CD14-positive monocyte (primary cell): ENCODE measurements around the gene ENO1. TPM values are rescaled to one million over a fixed set of nuclear protein-coding genes. Genes with fewer than 3 reads are reported as not detected.
A peak's percentile ranks its signal among the peaks of the same experiment; 100 is the strongest.

Source experiments
- DNase-seq, 3 donors: peaks; one replicate each; pipeline ENCODE4 v3.0.0-alpha.2; 2011 to 2022
- H2AFZ ChIP-seq: 2 replicates; pipeline ENCODE4 v1.6.0; 2012; ENCODE audit warnings: mild to moderate bottlenecking, low read depth, low read length, inconsistent platforms; ENCODE audit not compliant: insufficient read depth, poor library complexity, severe bottlenecking
- H3K27ac ChIP-seq, 2 donors: 1 replicate in 1 of 2; 2 replicates in 1 of 2; pipeline ENCODE4 v1.5.1; 2012 to 2013; ENCODE audit warnings: low read length in 2 of 2, control low read depth in 1 of 2, inconsistent platforms in 1 of 2, low read depth in 1 of 2, mild to moderate bottlenecking in 1 of 2
- H3K27me3 ChIP-seq, 2 donors: one replicate each; pipeline versions ENCODE4 v1.6.0 to v1.6.1; 2011 to 2013; ENCODE audit warnings: low read length in 2 of 2; ENCODE audit not compliant: control insufficient read depth in 2 of 2, insufficient read depth in 2 of 2
- H3K36me3 ChIP-seq, 2 donors: replicated peaks in 1 of 2; 1 replicate in 1 of 2; 2 replicates in 1 of 2; pipeline versions ENCODE4 v1.5.1 to v1.6.1; 2012 to 2013; ENCODE audit warnings: low read length in 2 of 2, control low read depth in 1 of 2, inconsistent platforms in 1 of 2, mild to moderate bottlenecking in 1 of 2; ENCODE audit not compliant: insufficient read depth in 2 of 2, control insufficient read depth in 1 of 2
- H3K4me1 ChIP-seq, 2 donors: 1 replicate in 1 of 2; 2 replicates in 1 of 2; pipeline versions ENCODE4 v1.5.1 to v1.6.1; 2012 to 2013; ENCODE audit warnings: low read length in 2 of 2, control low read depth in 1 of 2, inconsistent platforms in 1 of 2, mild to moderate bottlenecking in 1 of 2, moderate library complexity in 1 of 2; ENCODE audit not compliant: insufficient read depth in 2 of 2, control insufficient read depth in 1 of 2
- H3K4me2 ChIP-seq: replicated peaks from 2 replicates; pipeline ENCODE3; 2012; ENCODE audit warnings: low read length, moderate library complexity, mild to moderate bottlenecking; ENCODE audit not compliant: poor library complexity, severe bottlenecking; ENCODE audit errors: extremely low read depth
- H3K4me3 ChIP-seq, 3 experiments: fragments of 200-600 bp in 1 of 3; sonication (generic) in 1 of 3; replicated peaks in 1 of 3; 1 replicate in 2 of 3; 2 replicates in 1 of 3; pipeline ENCODE4 v1.5.1; 2011 to 2013; ENCODE audit warnings: low read length in 3 of 3, mild to moderate bottlenecking in 3 of 3, control low read depth in 2 of 3, low read depth in 2 of 3, inconsistent platforms in 1 of 3, moderate library complexity in 1 of 3
- H3K79me2 ChIP-seq: 2 replicates; pipeline ENCODE4 v1.6.0; 2012; ENCODE audit warnings: mild to moderate bottlenecking, control low read depth, inconsistent platforms, low read length, moderate library complexity; ENCODE audit not compliant: insufficient read depth
- H3K9ac ChIP-seq: 2 replicates; pipeline ENCODE4 v1.6.0; 2017; ENCODE audit warnings: low read length, mild to moderate bottlenecking; ENCODE audit not compliant: insufficient read depth, poor library complexity, severe bottlenecking
- H3K9me3 ChIP-seq, 2 donors: replicated peaks in 1 of 2; 1 replicate in 1 of 2; 2 replicates in 1 of 2; pipeline versions ENCODE4 v1.5.1 to v1.6.1; 2012 to 2013; ENCODE audit warnings: low read length in 2 of 2, control low read depth in 1 of 2; ENCODE audit not compliant: control insufficient read depth in 1 of 2, insufficient read depth in 1 of 2
- H4K20me1 ChIP-seq: 2 replicates; pipeline ENCODE4 v1.6.0; 2012; ENCODE audit warnings: mild to moderate bottlenecking, low read length, control low read depth, moderate library complexity; ENCODE audit not compliant: insufficient read depth
- H3K27ac Mint-ChIP-seq, 7 donors: one replicate each; pipeline ENCODE4 v1.8.0; 2020; ENCODE audit warnings: mild to moderate bottlenecking in 7 of 7, mixed read lengths in 7 of 7, moderate library complexity in 6 of 7, inconsistent platforms in 2 of 7
- H3K27me3 Mint-ChIP-seq, 3 donors: one replicate each; pipeline ENCODE4 v1.8.0; 2021 to 2022; ENCODE audit warnings: low read depth in 3 of 3, mild to moderate bottlenecking in 3 of 3, mixed read lengths in 3 of 3, moderate library complexity in 3 of 3, inconsistent platforms in 1 of 3
- H3K36me3 Mint-ChIP-seq, 2 donors: one replicate each; pipeline ENCODE4 v1.8.0; 2020; ENCODE audit warnings: mixed read lengths in 2 of 2, inconsistent platforms in 1 of 2, mild to moderate bottlenecking in 1 of 2
- H3K4me1 Mint-ChIP-seq: one replicate; pipeline ENCODE4 v1.8.0; 2020; ENCODE audit warnings: mild to moderate bottlenecking, mixed read lengths
- H3K4me3 Mint-ChIP-seq, 2 donors: one replicate each; pipeline ENCODE4 v1.8.0; 2020; ENCODE audit warnings: mild to moderate bottlenecking in 2 of 2, mixed read lengths in 2 of 2, moderate library complexity in 1 of 2
- H3K9me3 Mint-ChIP-seq, 7 donors: one replicate each; pipeline ENCODE4 v1.8.0; 2020 to 2022; ENCODE audit warnings: mixed read lengths in 7 of 7, mild to moderate bottlenecking in 6 of 7, moderate library complexity in 6 of 7, inconsistent platforms in 2 of 7
- CTCF ChIP-seq: fragments of 200-600 bp; IDR thresholded peaks from one replicate; pipeline ENCODE4 v1.8.0; 2022; ENCODE audit warnings: antibody characterized with exemption, mild to moderate bottlenecking
- WGBS: methylation state at CpG from one replicate; pipeline ENCODE4 v1.1.5; 2013; ENCODE audit warnings: missing lambda C conversion rate; ENCODE audit not compliant: insufficient coverage; 5-methylcytosine and 5-hydroxymethylcytosine counted together
- intact Hi-C, 2 donors: fragments of 100-400 bp; cut with micrococcal nuclease; formaldehyde crosslinking; loops; one replicate each; pipeline versions ENCODE4 v1.15.0 to v1.15.1; 2023
- polyA minus RNA-seq: library from RNA; depleted of rRNA, polyadenylated mRNA; stranded (reverse); fragments of >200 nt; gene quantifications from 2 replicates; pipeline ENCODE4 v1.2.3, GENCODE V29; 2012
- polyA plus RNA-seq, 3 donors: library from polyadenylated mRNA; depleted of rRNA in 1 of 3; unstranded in 2 of 3; stranded (reverse) in 1 of 3; fragments of 300-500 nt in 2 of 3; fragments of >200 nt in 1 of 3; fragmentation: Illumina TruSeq in 2 of 3; gene quantifications; 1 replicate in 2 of 3; 2 replicates in 1 of 3; pipeline ENCODE4 v1.2.3, GENCODE V29; 2012 to 2021
- total RNA-seq, 12 experiments: library from RNA in 1 of 12; stranded (reverse) in 1 of 12; fragments of 120-200 nt in 1 of 12; gene quantifications; one replicate each; pipeline ENCODE4 v1.2.4 and lab custom pipeline; 2013 to 2026; ENCODE audit warnings: mixed read lengths in 6 of 12, inconsistent platforms in 1 of 12

Gene ENO1
- total RNA-seq (2013), result 875 TPM
- 1,000 to 10,000 TPM in 2 of 3 donors, 100 to 1,000 TPM in 1; 525 to 1,573 (median 1,458) TPM for polyA plus RNA-seq
- polyA minus RNA-seq, result 510 and 827 TPM in 2 replicates
- 325 to 1,521 (median 672) reads per million in 11 experiments for total RNA-seq (lab: John Stamatoyannopoulos, UW)

- Histone ChIP-seq H4K20me1 (peaks cover 18% of the 10 kb centered on the region), H3K4me1 (peaks cover 65 to 75% of the 10 kb centered on the region in 2 donors), H3K79me2 (peaks cover 65% of the 10 kb centered on the region), H3K9me3 (no peaks in the 10 kb centered on the region), H2AFZ (peak within 1 kb of the TSS; percentile 80), H3K4me3 (peak within 1 kb of the TSS; percentile 64 to 91 (median 78)), H3K9ac (peak within 1 kb of the TSS; percentile 98), H3K4me2 (peak within 1 kb of the TSS; percentile 87), H3K27ac (peak within 1 kb of the TSS; percentile 99), H3K36me3 (peaks cover 11 to 14% of the 10 kb centered on the region in 2 donors), H3K27me3 (no peaks in the 10 kb centered on the region)
- Mint-ChIP-seq H3K4me1 (peaks cover 52% of the 10 kb centered on the region), H3K9me3 (no peaks in the 10 kb centered on the region), H3K4me3 (peak within 1 kb of the TSS; percentile 90 to 93), H3K27me3 (peaks cover 0 to 2% (median 0%) of the 10 kb centered on the region in 3 donors), H3K36me3 (peaks cover 21 to 29% of the 10 kb centered on the region in 2 donors), H3K27ac (peak within 1 kb of the TSS; percentile 97 to 99 (median 99))
- DNase-seq, result no peak
- under 1% methylated on average over 24 of the region's 24 CpGs for WGBS
- no peak for TF ChIP-seq CTCF
- intact Hi-C loops, result no loop called here
These were observed at the start of gene ENO1 for GRCh38 chr1:8878448-8878697. Gene ENO1, minus strand, starts transcription at chr1:8878686. Its CDS starts 3,778 bp downstream, at chr1:8874908.

GRCh38 chr1:8926707-8927694, 48.5 kb upstream of the ENO1 start:
- no peak overlapping the region for H3K27ac ChIP-seq
- Mint-ChIP-seq H3K4me3 (no peak overlapping the region), H3K9me3 (no peaks in the 10 kb centered on the region), H3K27ac (no peak overlapping the region), H3K27me3 (peaks cover 0 to 2% (median 0%) of the 10 kb centered on the region in 3 donors), H3K36me3 (no peaks in the 10 kb centered on the region), H3K4me1 (peaks cover 3% of the 10 kb centered on the region)
- WGBS, result 100% methylated on average over 9 of the region's 12 CpGs
- H3K79me2 ChIP-seq, result no peaks in the 10 kb centered on the region
- DNase-seq, result no peak
- H3K4me3 ChIP-seq, result no peak overlapping the region
- H3K9me3 ChIP-seq, result no peaks in the 10 kb centered on the region
- H3K27me3 ChIP-seq, result no peaks in the 10 kb centered on the region
- intact Hi-C loops, result loop anchor here (10.0 kb wide), 1 partner anchor 178 kb away; no protein-coding TSS in a partner anchor
- no peaks in the 10 kb centered on the region for H3K36me3 ChIP-seq
- no peaks in the 10 kb centered on the region for H4K20me1 ChIP-seq
- no peak overlapping the region for H3K9ac ChIP-seq
- H2AFZ ChIP-seq, result no peak overlapping the region
- H3K4me1 ChIP-seq, result peaks cover 8 to 10% of the 10 kb centered on the region in 2 donors
- no peak overlapping the region for H3K4me2 ChIP-seq
- TF ChIP-seq CTCF, result no peak
